GM19193 (cell line): ENCODE measurements around the gene DUSP2.
A peak's percentile ranks its signal among the peaks of the same experiment; 100 is the strongest.

ENCODE experiments used
- POLR2A ChIP-seq: IDR thresholded peaks from 4 replicates; pipeline ENCODE4 v1.6.1; 2011; ENCODE audit not compliant: insufficient read depth, insufficient read length; ENCODE audit errors: extremely low read depth

The DUSP2 gene

GRCh38 chr2:96144481-96145035, 682 bp downstream of the DUSP2 start:
- peak; percentile 3 for TF ChIP-seq POLR2A

GRCh38 chr2:96143848-96144480, 1.3 kb downstream of the DUSP2 start:
- TF ChIP-seq POLR2A, result peak; percentile 55

GRCh38 chr2:96143231-96143847, 1.9 kb downstream of the DUSP2 start:
- no peak for TF ChIP-seq POLR2A

GRCh38 chr2:96142217-96143113, 2.8 kb downstream of the DUSP2 start:
- peak; percentile 83 for TF ChIP-seq POLR2A

GRCh38 chr2:96140941-96141623, 4.2 kb downstream of the DUSP2 start:
- TF ChIP-seq POLR2A, result peak; percentile 56

- no peak for TF ChIP-seq POLR2A
Measured at GRCh38 chr2:96139181-96139758, 6.0 kb downstream of the DUSP2 start.

GRCh38 chr2:96138179-96139145, 6.8 kb downstream of the DUSP2 start, which contains the start of gene ASTL:
ASTL (minus strand) TSS chr2:96138502; CDS start chr2:96138436, 66 bp downstream.
- peak; percentile 64 for TF ChIP-seq POLR2A

- TF ChIP-seq POLR2A, result peak; percentile 10
Measured at GRCh38 chr2:96137321-96138178, 7.7 kb downstream of the DUSP2 start.

GRCh38 chr2:96136129-96136720, 9.0 kb downstream of the DUSP2 start:
- no peak for TF ChIP-seq POLR2A

- TF ChIP-seq POLR2A, result no peak
Measured at GRCh38 chr2:96135621-96136020, 9.6 kb downstream of the DUSP2 start.

GRCh38 chr2:96135171-96135570, 10.1 kb downstream of the DUSP2 start:
- no peak for TF ChIP-seq POLR2A

GRCh38 chr2:96134421-96134820, 10.8 kb downstream of the DUSP2 start:
- no peak for TF ChIP-seq POLR2A
